Right kidney (tissue), 9 donors: ENCODE measurements around the gene HRH3.

Experiments used
- DNase-seq: peaks from one replicate; pipeline ENCODE4 v3.0.0-alpha.2; 2016
- long read RNA-seq, 8 donors: transcript quantifications; one replicate each; lab custom pipeline, GENCODE V29; 2026

HRH3 gene
- long read RNA-seq, donor 1: 0 reads
- long read RNA-seq, donor 2: 0 reads
- long read RNA-seq, donor 3: 0 reads
- long read RNA-seq, donor 4: 0 reads
- long read RNA-seq, donor 5: 0 reads
- long read RNA-seq, donor 6: 0 reads
- long read RNA-seq, donor 7: 0 reads
- long read RNA-seq, donor 8: 0 reads

DNA sequence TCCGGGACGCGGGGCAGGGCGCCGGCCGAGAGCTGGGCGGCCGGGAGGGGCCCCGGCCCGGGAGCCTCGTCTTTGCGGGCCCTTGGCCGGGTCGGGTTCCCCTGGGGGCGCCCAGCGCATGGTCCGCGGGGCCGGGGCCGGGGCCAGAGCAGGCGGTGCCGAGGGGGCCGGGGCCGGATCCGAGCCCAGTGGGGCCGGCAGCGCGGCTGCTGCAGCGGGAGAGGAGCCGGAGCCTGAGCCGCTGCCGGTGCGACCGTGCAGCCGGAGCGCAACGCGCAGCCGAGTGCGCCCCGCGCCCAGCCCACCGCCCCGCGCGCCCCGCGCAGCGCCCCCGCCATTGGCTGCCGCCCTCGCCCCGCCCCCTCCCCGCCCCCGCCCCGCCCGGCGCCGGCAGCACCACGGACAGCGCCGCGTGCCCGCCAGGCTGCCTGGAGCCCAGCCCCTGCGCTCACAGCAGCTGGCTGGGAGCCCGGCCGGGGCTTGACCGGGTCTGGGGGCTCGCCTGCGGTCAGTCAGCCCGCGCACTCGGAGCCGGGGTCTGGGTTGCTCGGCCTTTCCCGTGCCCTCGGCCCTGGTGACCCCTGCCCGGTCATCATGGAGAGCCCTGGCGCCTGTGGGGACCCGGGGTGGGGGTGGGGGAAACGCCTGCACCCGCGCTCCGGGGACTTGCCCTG, at the start of gene HRH3:
HRH3 (minus strand) TSS at position 287 of the 674 bp plus-strand sequence. CDS start 308 bp downstream, outside the sequence.
- DNase-seq: peak; percentile 56

DNA sequence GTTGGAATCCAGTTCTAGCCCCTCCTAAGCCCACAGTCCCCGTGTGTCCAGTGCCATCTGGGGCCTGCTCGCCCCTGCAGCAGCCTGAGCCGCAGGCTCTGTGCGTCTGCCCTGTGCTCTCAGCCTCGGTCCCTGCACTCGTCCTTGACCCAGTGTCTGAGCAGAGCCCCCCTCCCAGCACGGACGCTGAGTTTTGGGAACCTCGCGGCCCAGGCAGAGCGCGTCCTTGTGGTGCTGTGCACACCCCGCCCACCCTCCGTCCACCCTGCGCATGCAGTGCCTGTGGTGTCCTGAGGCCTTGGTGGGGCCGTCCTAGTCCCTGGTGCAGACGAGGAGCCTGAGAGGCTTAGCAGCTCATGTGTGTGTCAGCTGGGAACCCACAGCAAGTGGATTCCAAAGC, 49.8 kb upstream of the HRH3 start:
- no peak for DNase-seq

DNA sequence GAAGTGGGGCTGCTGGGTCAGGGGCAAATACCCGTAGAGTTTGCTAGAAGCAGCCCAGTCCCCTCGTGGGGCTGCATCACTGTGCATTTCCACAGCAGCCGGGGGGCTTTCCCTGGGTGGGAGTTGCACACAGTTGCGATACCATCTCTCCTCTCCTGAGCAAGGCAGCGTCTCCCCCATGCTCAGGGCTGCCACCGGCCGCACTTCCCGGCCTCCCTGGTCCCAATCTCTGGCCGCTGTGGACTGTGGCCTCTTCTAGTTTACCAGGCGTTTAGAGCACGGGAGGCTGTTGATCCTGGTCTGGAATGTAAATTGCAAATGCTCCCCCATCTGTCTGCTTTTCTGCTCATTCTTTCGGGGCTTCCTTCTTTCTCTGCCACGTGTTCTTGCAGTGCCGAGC, 49.3 kb upstream of the HRH3 start:
- no peak for DNase-seq

DNA sequence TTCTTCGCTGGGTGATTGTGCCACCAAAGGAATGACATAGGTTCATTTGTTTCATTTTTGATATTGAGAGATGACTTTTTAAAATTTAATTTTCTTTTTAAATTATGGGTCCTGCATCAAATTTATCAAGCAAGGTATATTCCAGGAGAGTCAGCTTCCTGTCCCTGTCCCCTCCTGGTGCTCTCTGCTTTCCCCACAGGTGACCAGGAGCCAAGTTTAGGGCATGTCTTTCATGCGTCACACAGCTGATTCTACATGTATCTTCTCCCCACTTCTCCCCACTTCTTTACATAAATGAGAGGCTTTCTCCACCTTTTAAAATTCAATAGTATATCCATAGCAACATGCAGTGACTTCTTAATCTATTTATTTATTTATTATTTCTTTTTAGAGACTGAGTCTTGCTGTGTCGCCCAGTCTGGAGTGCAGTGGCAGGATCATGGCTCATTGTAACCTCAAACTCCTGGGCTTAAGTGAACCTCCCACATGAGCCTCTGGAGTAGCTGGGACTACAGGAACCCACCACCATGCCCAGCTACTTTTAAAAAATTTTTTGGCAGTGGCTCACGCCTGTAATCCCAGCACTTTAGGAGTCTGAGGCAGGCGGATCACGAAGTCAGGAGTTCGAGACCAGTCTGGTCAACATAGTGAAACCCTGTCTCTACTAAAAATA, 48.3 kb upstream of the HRH3 start:
- DNase-seq: no peak

DNA sequence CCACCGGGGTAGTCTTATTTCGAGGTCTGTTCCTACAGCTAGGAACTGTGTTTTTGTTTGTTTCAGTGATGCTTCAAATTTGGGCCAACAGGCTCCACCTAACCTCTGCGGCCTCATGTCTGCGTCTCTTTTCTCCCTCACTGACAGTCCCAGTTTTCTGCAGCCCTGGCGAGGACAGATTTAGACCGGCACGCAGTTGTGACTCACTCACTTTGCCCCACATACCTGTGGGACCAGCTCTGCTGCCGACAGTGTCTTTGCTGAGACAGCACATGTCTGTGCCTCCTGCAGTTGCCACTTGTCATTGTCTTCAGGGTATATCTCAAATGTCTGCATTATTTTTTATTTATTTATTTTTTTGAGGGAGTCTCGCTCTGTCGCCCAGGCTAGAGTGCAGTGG, 47.5 kb upstream of the HRH3 start:
- no peak for DNase-seq

DNA sequence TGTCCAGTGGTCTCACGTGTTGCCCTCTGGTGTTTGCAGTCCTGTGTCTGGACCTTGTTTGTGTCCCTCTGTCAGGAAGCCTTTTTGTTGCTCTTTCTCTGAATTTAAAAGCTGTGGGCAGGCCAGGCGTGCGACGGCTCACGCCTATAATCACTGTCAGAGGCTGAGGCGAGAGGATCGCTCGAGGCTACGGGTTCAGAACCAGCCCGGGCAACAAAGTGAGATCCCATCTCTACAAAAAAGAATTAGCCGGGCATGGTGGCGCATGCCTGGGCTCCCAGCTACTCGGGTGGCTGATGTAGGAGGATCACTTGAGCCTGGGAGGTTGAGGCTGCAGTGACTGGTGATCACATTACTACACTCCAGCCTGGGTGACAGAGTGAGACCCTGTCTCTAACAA, 46.8 kb upstream of the HRH3 start:
- no peak for DNase-seq

DNA sequence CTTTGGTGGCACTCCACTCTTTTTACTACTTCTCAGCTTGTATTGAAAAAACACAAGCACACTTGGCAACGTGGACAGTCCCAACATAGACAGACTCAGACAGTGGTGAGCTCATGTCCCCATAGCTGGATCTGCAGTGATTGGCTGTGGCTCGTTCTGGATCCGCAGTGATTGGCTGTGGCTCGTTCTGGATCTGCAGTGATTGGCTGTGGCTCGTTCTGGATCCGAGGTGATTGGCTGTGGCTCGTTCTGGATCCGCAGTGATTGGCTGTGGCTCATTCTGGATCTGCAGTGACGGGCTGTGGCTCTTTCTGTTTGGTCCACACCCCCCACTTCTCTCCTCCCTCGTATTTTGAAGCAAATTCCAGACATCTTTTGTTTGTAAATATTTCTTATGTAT, 46.3 kb upstream of the HRH3 start:
- no peak for DNase-seq

DNA sequence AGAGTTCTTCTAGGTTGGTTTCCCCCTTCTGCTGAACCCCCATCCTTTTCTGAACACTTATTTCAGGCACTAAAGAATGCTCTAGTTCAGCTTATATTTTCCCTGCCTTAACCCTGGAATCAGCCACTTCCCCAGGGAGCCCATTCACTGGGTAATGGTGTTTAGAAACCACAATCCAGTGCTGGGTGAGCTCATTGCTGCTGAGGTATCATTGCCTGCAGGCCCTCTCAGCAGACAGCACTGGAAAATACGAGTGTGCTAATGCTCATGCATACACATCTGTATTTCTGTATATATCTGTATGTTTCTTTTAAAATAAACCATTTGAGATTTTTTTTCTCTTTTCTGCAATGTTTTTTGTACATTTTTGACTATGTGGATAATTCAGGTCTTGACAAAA, 45.3 kb upstream of the HRH3 start:
- no peak for DNase-seq

DNA sequence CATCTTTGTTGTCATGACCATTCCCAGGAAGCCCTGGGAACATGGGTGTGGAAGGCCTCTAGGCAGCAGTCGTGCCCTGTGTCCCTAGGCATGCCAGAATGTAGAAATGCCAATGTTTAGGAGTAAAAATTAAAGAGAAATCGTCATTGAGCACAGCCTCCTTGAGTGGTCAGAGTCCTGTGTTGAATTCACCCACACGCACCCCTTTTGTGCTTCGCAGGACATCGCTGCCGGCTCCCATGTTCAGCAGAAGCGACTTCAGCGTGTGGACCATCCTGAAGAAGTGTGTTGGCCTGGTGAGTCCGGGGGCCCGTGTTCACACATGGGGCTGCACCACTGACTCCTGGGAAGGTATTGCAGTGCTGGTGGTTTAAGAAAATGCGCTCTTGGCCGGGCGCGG, 43.3 kb upstream of the HRH3 start:
- DNase-seq: no peak

DNA sequence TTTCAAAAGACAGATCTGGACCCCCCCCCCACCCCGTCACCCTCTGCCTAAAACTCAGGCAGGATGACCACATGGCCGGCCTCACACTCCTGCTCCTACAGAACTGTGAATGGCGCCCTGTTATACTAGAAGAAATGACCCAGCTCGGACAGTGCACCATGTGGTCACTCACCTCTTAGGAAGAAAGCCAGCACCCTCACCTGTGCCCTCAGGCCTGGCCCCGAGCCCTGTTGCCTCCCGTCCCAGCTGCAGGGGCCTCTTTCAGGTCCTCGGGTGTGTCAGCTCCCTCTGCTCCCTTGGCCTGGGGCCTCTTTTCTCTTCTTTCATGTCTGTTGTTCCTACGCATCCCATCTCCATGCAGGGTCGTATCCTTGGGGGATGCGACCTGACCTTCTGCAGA, 42.0 kb upstream of the HRH3 start:
- no peak for DNase-seq

DNA sequence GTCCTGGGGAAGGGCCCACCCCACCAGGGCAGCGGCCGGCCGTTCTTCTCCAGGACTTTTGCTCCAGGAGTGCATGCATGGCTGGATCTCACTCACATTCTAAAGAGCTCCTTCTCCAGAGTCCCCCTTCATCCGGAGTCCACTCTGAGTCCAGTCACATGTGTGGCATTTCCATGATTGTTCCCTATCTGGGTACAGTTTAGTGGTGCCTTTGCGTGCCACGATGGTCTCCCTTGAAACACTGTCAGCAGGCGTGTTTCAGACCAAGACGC, 39.2 kb upstream of the HRH3 start:
- no peak for DNase-seq

DNA sequence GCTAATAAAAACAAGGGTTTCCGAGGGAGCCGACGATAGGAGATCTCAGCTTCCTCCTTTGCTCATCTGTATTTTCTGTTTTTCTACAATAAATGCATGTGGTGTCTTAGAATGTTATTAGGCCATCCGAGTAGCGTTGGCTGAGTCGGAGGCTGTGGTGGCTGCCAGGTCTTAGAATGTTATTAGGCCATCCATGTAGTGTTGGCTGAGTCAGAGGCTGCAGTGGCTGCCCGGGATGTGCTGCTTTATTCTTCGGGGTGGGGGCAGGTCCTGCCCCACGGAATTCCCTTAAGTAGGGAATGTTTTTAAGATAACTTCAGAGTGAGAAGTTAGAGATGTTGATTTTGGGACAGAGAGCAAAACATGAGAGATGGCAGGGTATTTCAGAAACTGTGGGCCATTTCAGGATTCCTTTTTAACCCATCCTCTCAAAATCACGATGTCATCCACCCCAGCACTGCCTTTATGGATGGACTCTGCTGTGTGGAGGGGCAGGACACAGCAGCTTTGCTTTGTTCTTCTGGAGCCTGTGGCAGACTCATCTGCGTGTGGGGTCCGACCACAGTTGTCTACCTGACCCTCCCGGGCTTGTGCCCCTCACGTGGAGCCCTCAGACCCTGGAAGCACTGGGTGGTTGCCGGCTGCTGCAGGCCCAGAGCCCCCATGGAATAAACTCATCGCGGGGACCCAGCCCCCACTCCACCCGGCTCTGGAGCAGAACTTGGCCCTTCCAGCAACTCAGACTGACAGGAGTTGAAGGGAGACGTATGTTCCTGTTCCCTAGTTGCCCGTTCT, 38.6 kb upstream of the HRH3 start:
- no peak for DNase-seq

DNA sequence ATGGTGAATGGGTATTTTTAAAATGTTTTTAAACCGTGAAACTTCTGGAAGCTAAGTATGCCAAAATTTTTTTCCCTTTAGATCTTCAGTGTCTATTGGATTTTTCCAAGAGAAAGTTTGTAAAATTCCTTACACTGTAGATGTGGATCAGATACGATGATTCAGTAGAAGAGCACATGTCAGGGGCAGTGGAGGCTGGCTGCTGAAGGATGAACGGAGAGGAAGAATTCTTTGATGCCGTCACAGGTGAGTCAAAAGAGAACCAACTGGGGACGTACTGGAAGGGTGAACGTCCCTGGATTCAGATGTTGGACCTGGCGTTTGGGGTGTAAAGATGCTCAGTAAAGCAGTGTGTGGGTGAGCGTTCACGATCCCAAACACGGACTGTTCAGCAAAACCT, 35.9 kb upstream of the HRH3 start:
- DNase-seq: no peak

DNA sequence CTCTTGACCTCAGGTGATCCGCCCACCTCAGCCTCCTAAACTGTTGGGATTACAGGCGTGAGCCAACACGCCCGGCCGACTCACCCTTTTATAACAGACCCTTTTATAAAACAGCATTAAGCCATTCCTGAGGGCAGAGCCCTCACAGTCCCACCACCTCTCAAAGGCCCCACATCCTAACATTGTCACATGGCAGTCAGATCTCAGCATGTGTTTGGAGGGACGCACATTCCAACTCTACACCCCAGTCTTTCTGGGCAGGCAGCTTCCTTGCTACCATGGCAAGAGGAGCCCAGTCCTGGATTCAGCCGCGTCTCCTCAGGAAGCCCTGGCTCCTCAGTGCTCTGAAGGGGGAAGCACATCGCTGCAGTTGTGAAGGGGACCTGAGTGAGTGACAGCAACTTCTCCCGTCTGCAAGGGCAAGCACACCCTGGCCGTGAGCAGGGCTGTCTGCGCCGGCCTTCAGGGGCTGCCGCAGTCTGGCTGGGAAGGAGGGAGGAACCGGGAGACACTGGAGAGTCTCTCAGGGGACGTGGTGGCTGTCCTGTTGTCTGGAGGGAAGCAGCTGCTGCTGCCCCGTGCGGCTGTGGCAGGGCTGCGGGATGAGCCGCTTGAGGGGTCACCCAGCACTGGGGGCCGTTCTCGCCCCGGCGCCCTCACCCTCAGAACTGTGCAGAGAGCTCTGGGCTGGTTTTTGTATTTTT, 34.1 kb upstream of the HRH3 start:
- peak; percentile 18 for DNase-seq

DNA sequence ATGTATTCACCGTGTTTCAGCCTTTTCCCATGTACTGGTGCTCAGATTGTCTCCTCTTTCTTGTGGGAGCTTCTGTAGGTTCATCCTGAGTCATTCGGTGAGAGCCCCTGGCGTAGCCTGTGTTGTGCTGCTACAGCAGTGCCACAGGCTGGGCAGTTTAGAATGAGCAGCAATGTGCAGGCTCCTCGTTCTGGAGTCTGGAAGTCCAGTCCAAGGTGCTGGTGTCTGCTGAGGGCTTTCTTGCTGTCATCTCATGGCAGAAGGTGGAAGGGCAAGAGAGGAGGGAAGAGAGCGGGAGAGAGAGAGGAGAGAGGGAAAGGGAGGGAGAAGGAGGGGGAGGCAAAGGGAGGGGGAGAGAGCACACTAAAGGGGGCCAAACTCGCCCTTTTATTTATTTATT, 33.3 kb upstream of the HRH3 start:
- DNase-seq: no peak

DNA sequence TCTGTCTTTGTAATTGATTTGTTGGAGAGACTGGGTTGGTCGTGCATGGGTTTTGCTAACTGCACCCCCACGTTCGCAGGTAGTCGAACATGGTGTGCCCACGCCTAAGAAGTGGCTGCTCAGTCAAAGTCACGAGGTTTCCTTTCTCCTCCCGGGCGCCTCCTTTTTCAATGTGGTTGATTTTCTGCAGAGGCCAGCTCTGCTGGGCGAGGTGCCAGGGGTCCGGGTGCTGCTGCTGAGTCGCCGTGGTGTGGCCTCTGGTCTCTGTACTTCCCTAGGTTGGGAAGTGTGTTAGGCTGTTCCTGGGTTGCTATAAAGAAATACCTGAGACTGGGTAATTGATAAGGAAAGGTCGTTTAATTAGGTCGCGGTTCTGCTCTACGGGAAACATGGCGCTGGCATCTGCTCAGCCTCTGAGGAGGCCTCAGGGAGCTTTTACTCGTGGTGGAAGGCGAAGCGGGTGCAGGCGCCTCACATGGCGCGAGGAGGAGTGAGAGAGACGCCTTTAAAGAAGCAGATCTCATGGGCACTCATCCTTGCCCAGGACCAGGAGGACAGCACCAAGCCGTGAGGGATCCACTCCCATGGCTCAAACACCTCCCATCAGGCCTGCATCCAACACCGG, 32.4 kb upstream of the HRH3 start:
- DNase-seq: no peak

DNA sequence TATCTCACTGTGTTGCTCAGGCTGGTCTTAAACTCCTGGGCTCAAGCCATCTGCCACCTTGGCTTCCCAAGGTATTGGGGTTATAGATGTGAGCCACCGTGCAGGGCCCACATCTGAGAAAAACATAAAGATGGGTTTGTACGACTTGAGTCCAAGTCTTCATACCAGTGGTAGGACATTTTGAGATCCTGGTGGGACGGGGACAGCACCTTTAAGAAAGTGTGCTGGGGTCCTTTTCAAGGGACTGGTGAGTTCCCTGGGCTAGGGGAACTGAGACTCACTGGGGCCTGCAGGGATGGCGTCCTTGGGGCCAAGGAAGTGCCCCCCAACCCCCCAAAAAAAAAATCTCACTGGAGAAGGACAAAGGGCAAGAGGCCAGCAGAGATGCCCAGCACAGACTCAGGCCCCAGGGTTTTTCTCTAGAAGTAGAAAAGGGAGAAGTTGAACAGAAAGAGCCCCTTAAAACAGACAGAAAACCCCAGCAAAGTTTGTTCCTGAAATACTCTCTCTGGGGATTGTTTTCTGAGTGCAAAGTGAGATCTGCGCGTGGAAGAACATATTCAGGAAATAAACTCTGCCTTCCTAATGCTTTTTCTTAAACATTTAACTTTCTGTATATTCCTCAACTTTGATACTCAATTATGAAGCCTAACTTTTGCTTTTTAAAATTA, 28.9 kb upstream of the HRH3 start:
- DNase-seq: no peak

DNA sequence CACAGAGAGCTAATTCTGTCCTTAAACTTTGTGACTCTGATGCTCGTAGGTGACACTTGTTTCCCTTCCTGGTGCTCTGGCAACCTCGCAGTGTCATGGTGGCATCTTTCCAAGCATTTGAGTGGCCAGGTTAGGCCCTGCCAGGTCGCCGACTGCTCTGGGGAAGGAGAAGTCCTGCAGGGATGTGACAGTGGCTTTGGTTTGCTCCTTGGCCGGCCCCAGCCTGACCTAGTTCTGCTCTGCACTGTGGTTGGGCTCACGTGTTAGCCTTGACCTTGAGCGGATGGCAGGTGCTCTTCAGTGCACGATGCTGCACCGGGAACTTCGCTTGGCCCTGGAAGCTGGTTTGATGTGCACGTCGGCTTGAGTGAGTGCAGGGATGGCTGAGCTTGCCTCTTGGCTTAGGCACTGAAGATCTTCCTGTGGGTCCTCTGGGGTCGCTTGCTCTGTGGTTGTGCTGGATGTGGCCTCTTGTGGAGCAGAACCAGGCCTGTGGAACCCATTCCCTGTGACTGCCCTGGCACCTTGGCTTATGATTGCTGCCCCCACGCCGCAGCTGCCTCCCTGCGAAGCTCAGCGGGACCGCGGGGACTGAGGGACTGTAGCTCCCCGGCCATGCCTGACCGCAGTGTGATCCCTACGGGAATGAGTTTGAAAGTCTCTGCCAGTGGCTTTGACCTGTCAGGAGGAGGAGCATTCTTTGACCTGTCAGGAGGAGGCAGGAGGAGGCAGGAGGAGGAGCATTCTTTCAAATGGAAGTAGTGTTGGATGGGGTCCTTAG, 27.0 kb upstream of the HRH3 start:
- no peak for DNase-seq

DNA sequence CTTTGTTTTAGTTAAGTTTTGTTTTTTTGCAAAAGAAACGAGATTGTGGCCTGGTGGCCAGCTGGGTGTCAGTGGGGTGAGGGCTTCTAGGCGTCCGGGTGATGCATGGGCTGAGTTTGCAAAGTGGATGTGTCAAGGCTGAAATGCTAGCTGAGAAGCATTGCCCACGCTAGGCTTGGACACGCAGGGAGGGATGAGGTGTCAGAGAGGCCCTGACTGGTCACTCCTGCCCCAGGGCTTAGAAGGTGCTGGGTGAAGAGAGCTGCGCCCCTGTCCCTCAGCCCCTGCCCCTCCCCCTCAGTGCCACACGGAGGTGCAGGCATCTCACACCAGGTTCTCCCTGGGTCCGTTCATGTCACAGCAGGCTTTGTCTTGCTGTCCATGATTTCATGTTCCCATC, 26.4 kb upstream of the HRH3 start:
- DNase-seq: no peak

DNA sequence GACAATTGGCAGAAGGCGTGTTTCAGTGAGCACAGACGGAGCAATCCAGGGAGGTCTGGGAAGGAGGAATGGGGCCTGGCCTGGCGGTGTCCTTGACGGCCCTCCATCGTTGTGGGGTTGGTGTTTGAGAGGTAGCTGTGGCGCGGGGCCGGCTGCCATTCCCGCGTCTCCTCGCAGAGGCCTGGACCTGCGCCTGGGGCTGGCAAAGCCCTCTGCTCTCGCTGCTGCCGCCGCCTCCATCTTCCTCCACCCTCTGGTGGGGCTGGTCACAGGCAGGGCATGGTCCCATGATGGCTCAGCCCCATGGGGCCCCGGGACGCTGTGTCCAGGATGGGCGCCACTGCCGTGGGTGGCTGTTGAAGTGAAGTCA, 25.8 kb upstream of the HRH3 start:
- no peak for DNase-seq

DNA sequence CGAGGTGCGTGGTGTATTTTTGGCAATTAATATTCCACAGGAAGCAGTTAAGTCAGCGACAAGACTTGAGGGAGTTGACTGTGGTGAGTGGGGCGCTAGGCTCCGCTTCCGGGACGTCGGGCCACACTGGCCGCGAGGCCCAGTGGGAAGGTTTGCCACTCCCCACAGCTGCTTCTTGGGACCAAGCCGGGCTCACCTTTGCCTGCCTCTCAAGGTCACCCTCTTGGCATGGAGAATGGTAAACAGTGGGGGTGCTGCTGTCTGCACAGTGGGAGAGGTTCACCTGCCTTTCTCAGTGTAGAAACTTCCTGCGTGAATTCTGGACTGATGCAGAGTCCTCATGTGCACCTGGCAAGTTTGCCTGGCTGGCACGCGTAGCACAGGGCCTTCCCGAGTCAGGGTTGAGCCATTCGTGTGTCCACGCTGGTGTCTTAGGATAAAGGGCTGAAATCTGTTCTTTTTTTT, 24.6 kb upstream of the HRH3 start:
- DNase-seq: no peak
